HCT116 (cell line): Measurements from ENCODE around the gene SPPL2B. TPM values are rescaled to one million over a fixed set of nuclear protein-coding genes. Genes with fewer than 3 reads are reported as not detected.
A peak's percentile ranks its signal among the peaks of the same experiment; 100 is the strongest.

Experiments used
- ATAC-seq: fragments of 200-7000 bp; cut with Tn5 transposase; 2 replicates; pipeline ENCODE4 v1.9.1; 2020; ENCODE audit warnings: mild to moderate bottlenecking, moderate library complexity
- BruUV-seq: library from RNA; stranded (reverse); fragments of 400-500 nt; replicated peaks from 2 replicates; lab custom pipeline; 2021; lab: Mats Ljungman, UMichigan
- CTCF ChIA-PET: fragments of 300-600 bp; sonication (Branson Sonifier 250); formaldehyde crosslinking; loops from one replicate; lab custom pipeline; 2021; ENCODE audit warnings: antibody characterized with exemption; lab: Charles Lee
- POLR2A ChIA-PET: fragments of 300-600, 350-600 bp; sonication (Branson Sonifier 250); formaldehyde crosslinking; loops from one replicate; lab custom pipeline; 2021; ENCODE audit warnings: antibody characterized with exemption; lab: Charles Lee
- RAD21 ChIA-PET, 2 experiments: fragments of 300-600 bp; sonication (Branson Sonifier 250); formaldehyde crosslinking; loops; one replicate each; lab custom pipeline; 2023; ENCODE audit warnings: low total read pairs in 2 of 2; ENCODE audit not compliant: uncharacterized antibody in 2 of 2, unreplicated experiment in 2 of 2, low non-redundant PET in 1 of 2; lab: Charles Lee
- DNase-seq: peaks from one replicate; pipeline ENCODE4 v3.0.0-alpha.2; 2010; ENCODE audit warnings: low read depth, low spot score
- H2AFZ ChIP-seq: fragments of 200-600 bp; shearing (Covaris generic), sonication (generic); 2 replicates; pipeline ENCODE4 v1.6.1; 2017; ENCODE audit warnings: low read depth, mixed run types, mixed read lengths, antibody characterized with exemption, low read length; ENCODE audit not compliant: poor library complexity, severe bottlenecking
- H3K27ac ChIP-seq: 2 replicates; pipeline ENCODE4 v1.5.1; 2012; ENCODE audit warnings: low read depth, low read length
- H3K27me3 ChIP-seq: fragments of 200-600 bp; sonication (generic); 2 replicates; pipeline ENCODE4 v1.6.1; 2016; ENCODE audit warnings: mixed run types, low read length, mixed read lengths; ENCODE audit not compliant: insufficient read depth
- H3K36me3 ChIP-seq, 2 experiments: fragments of 200-500 bp in 1 of 2; fragments of 200-600 bp in 1 of 2; sonication (Bioruptor generic) in 1 of 2; sonication (generic) in 1 of 2; 2 replicates each; pipeline versions ENCODE4 v1.5.1 to v1.6.1; 2014 to 2016; ENCODE audit warnings: low read length in 2 of 2, inconsistent platforms in 1 of 2, mixed read lengths in 1 of 2, mixed run types in 1 of 2; ENCODE audit not compliant: insufficient read depth in 2 of 2, control insufficient read depth in 1 of 2
- H3K4me1 ChIP-seq, 2 experiments: fragments of 200-600 bp in 1 of 2; sonication (generic) in 1 of 2; 2 replicates each; pipeline versions ENCODE4 v1.5.1 to v1.6.1; 2012 to 2017; ENCODE audit warnings: low read length in 2 of 2, inconsistent platforms in 1 of 2, mild to moderate bottlenecking in 1 of 2, mixed read lengths in 1 of 2, mixed run types in 1 of 2, moderate library complexity in 1 of 2; ENCODE audit not compliant: insufficient read depth in 2 of 2, control insufficient read depth in 1 of 2
- H3K4me2 ChIP-seq: fragments of 200-600 bp; sonication (generic); 2 replicates; pipeline ENCODE4 v1.6.1; 2017; ENCODE audit warnings: mixed run types, low read length, mixed read lengths
- H3K4me3 ChIP-seq, 2 experiments: fragments of 200-600 bp in 1 of 2; sonication (generic) in 1 of 2; replicated peaks in 1 of 2; 2 replicates each; pipeline ENCODE4 v1.5.1; 2011 to 2016; ENCODE audit warnings: low read length in 2 of 2, control low read depth in 1 of 2, low read depth in 1 of 2, mild to moderate bottlenecking in 1 of 2, mixed read lengths in 1 of 2, mixed run types in 1 of 2
- H3K79me2 ChIP-seq: fragments of 200-600 bp; sonication (generic); 2 replicates; pipeline ENCODE4 v1.6.1; 2017; ENCODE audit warnings: mild to moderate bottlenecking, mixed run types, low read length, moderate library complexity, mixed read lengths; ENCODE audit not compliant: insufficient read depth
- H3K9ac ChIP-seq: fragments of 200-600 bp; sonication (generic); 2 replicates; pipeline ENCODE4 v1.6.1; 2016; ENCODE audit warnings: low read length, mixed read lengths
- H3K9me2 ChIP-seq: fragments of 200-600 bp; sonication (generic), shearing (Covaris generic); 2 replicates; pipeline ENCODE4 v1.6.1; 2017; ENCODE audit warnings: mixed run types, mild to moderate bottlenecking, moderate library complexity; ENCODE audit not compliant: insufficient read depth
- H3K9me3 ChIP-seq, 2 experiments: fragments of 200-500 bp in 1 of 2; fragments of 200-600 bp in 1 of 2; sonication (Bioruptor generic) in 1 of 2; sonication (generic) in 1 of 2; 2 replicates each; pipeline ENCODE4 v1.6.1; 2014 to 2017; ENCODE audit warnings: low read length in 2 of 2, mixed read lengths in 2 of 2, inconsistent platforms in 1 of 2, low read depth in 1 of 2, mild to moderate bottlenecking in 1 of 2, mixed run types in 1 of 2, moderate library complexity in 1 of 2; ENCODE audit not compliant: control insufficient read depth in 1 of 2, insufficient read depth in 1 of 2
- H4K20me1 ChIP-seq: fragments of 200-600 bp; sonication (generic), shearing (Covaris generic); 2 replicates; pipeline ENCODE4 v1.6.1; 2017; ENCODE audit warnings: mixed run types, mild to moderate bottlenecking, moderate library complexity; ENCODE audit not compliant: insufficient read depth
- ATF3 ChIP-seq: IDR thresholded peaks from 2 replicates; pipeline ENCODE4 v1.6.1; 2012
- CBX3 ChIP-seq: IDR thresholded peaks from 2 replicates; pipeline ENCODE4 v1.6.1; 2012; ENCODE audit warnings: low read depth
- CEBPB ChIP-seq: IDR thresholded peaks from 2 replicates; pipeline ENCODE4 v1.6.1; 2012; ENCODE audit warnings: low read depth
- CTCF ChIP-seq, 3 experiments: fragments of 200-600 bp in 1 of 3; sonication (generic) in 1 of 3; IDR thresholded peaks in 2 of 3; conservative IDR thresholded peaks in 1 of 3; 2 replicates each; pipeline ENCODE4 v1.5.1; 2012 to 2017; ENCODE audit warnings: low read depth in 2 of 3, low read length in 2 of 3, antibody characterized with exemption in 1 of 3, borderline replicate concordance in 1 of 3, control low read depth in 1 of 3, mild to moderate bottlenecking in 1 of 3, mixed read lengths in 1 of 3, mixed run types in 1 of 3, moderate library complexity in 1 of 3; ENCODE audit not compliant: insufficient read depth in 1 of 3
- EGR1 ChIP-seq: IDR thresholded peaks from 2 replicates; pipeline ENCODE4 v1.6.1; 2012; ENCODE audit warnings: low read depth
- ELF1 ChIP-seq: IDR thresholded peaks from 2 replicates; pipeline ENCODE4 v1.6.1; 2012; ENCODE audit warnings: low read depth, borderline replicate concordance
- EZH2 ChIP-seq: fragments of 200-600 bp; sonication (generic); IDR thresholded peaks from 2 replicates; pipeline ENCODE4 v1.6.1; 2017; ENCODE audit warnings: antibody characterized with exemption, mixed run types
- FOSL1 ChIP-seq: IDR thresholded peaks from 2 replicates; pipeline ENCODE4 v1.6.1; 2012; ENCODE audit warnings: low read depth
- MAX ChIP-seq: IDR thresholded peaks from 2 replicates; pipeline ENCODE4 v1.6.1; 2012
- POLR2AphosphoS5 ChIP-seq: IDR thresholded peaks from 2 replicates; pipeline ENCODE4 v1.6.1; 2011; ENCODE audit warnings: mild to moderate bottlenecking, low read depth, low read length, moderate library complexity
- RAD21 ChIP-seq: IDR thresholded peaks from 2 replicates; pipeline ENCODE4 v1.6.1; 2012; ENCODE audit warnings: low read depth, mild to moderate bottlenecking
- REST ChIP-seq: IDR thresholded peaks from 2 replicates; pipeline ENCODE4 v1.6.1; 2012; ENCODE audit warnings: low read depth
- SP1 ChIP-seq: IDR thresholded peaks from 2 replicates; pipeline ENCODE4 v1.6.1; 2012; ENCODE audit warnings: low read depth
- ZNF274 ChIP-seq: fragments of 200-500 bp; sonication (Bioruptor generic); IDR thresholded peaks from 2 replicates; pipeline ENCODE4 v1.6.1; 2014; ENCODE audit warnings: mild to moderate bottlenecking, low read depth, low read length, inconsistent platforms
- intact Hi-C: fragments of 100-400 bp; cut with micrococcal nuclease; formaldehyde crosslinking; loops from 2 replicates; pipeline ENCODE4 v1.10.0; 2022
- total RNA-seq: library from RNA; stranded (reverse); gene quantifications from one replicate; pipeline ENCODE4 v1.2.1, GENCODE V29; 2021; ENCODE audit not compliant: unreplicated experiment

Gene SPPL2B
- total RNA-seq, 1 experiment from 2014 or later, result 83.1 TPM

- Histone ChIP-seq H3K4me1 (peaks cover 7 to 12% of the 10 kb centered on the region in 2 experiments), H3K79me2 (no peaks in the 10 kb centered on the region), H3K36me3 (no peaks in the 10 kb centered on the region), H3K4me2 (peak overlapping the region; percentile 21; the same call in 1 of the 2 replicates), H3K9me3 (no peaks in the 10 kb centered on the region), H3K27me3 (no peaks in the 10 kb centered on the region), H3K9me2 (no peaks in the 10 kb centered on the region), H2AFZ (no peak overlapping the region), H3K4me3 (no peak overlapping the region), H3K9ac (no peak overlapping the region), H4K20me1 (no peaks in the 10 kb centered on the region), H3K27ac (no peak overlapping the region)
- ATAC-seq (peak; percentile 65), DNase-seq (no peak)
- no TSS peak for BruUV-seq
- CTCF ChIA-PET, result interaction anchor here (0.8 kb wide), 1 partner anchor 48 kb away, joined by 3 read pairs; no protein-coding TSS in a partner anchor
- POLR2A ChIA-PET, result no interaction called here
- intact Hi-C loops, result no loop called here
- no peak for TF ChIP-seq EGR1
- no peak for TF ChIP-seq ELF1
- TF ChIP-seq RAD21, result no peak
- TF ChIP-seq EZH2, result no peak
- no peak for TF ChIP-seq CBX3
- no peak for TF ChIP-seq FOSL1
- no peak for TF ChIP-seq CTCF (IDR thresholded peaks at IDR 0.05 in 2 of 3, conservative IDR thresholded peaks at IDR 0.05 in 1 of 3; ENCODE audit: borderline replicate concordance in 1 of 3, insufficient read depth in 1 of 3, low read depth in 2 of 3, low read length in 2 of 3)
- no peak for TF ChIP-seq MAX
- no peak for TF ChIP-seq REST
- no peak for TF ChIP-seq ATF3
- TF ChIP-seq ZNF274, result no peak
- no peak for TF ChIP-seq SP1
- TF ChIP-seq CEBPB, result no peak
- no peak for TF ChIP-seq POLR2AphosphoS5
- RAD21 ChIA-PET, result no interaction called here
These were observed 18.6 kb upstream of the SPPL2B start for GRCh38 chr19:2309734-2310362.
